Brain microvascular endothelial cell (primary cell): ENCODE data around the gene LAMA5.

Experiments
- DNase-seq: peaks from one replicate; pipeline ENCODE4 v3.0.0-alpha.2; 2020
- H3K27ac ChIP-seq: fragments of 250-450 bp; sonication (Bioruptor Pico); 2 replicates; pipeline ENCODE4 v1.5.1; 2020; ENCODE audit warnings: mild to moderate bottlenecking, moderate library complexity
- H3K27me3 ChIP-seq: fragments of 250-450 bp; sonication (Bioruptor Pico); replicated peaks from 2 replicates; pipeline ENCODE4 v1.5.1; 2020; ENCODE audit warnings: mild to moderate bottlenecking
- H3K36me3 ChIP-seq: fragments of 250-450 bp; sonication (Bioruptor Pico); replicated peaks from 2 replicates; pipeline ENCODE4 v1.5.1; 2020; ENCODE audit warnings: mild to moderate bottlenecking
- H3K4me3 ChIP-seq: 2 replicates; pipeline ENCODE4 v1.5.1; 2011; ENCODE audit warnings: low read depth, mild to moderate bottlenecking, control low read depth, low read length, moderate library complexity
- in situ Hi-C: cut with HindIII; loops from 2 replicates; pipeline ENCODE4 v1.10.0; 2017; ENCODE audit warnings: low sequenced_read_pairs, low pct_ligation_motif_present
- TF ChIP-seq, protein P1 (sequence below): IDR thresholded peaks from 2 replicates; pipeline ENCODE4 v1.5.1; 2011; ENCODE audit warnings: low read depth, mild to moderate bottlenecking, moderate library complexity, low read length, control low read depth, inconsistent platforms; ENCODE audit errors: missing control alignments

LAMA5 gene

GRCh38 chr20:62298577-62299249 is 68.4 kb downstream of the LAMA5 start:
- in situ Hi-C loops, result loop anchor here (25.0 kb wide), 1 partner anchor 89 kb away; the partner anchor contains the start of gene RPS21
- H3K4me3 ChIP-seq, result no peak overlapping the region
- H3K27me3 ChIP-seq, result no peaks in the 10 kb centered on the region
- TF ChIP-seq, protein P1, sequence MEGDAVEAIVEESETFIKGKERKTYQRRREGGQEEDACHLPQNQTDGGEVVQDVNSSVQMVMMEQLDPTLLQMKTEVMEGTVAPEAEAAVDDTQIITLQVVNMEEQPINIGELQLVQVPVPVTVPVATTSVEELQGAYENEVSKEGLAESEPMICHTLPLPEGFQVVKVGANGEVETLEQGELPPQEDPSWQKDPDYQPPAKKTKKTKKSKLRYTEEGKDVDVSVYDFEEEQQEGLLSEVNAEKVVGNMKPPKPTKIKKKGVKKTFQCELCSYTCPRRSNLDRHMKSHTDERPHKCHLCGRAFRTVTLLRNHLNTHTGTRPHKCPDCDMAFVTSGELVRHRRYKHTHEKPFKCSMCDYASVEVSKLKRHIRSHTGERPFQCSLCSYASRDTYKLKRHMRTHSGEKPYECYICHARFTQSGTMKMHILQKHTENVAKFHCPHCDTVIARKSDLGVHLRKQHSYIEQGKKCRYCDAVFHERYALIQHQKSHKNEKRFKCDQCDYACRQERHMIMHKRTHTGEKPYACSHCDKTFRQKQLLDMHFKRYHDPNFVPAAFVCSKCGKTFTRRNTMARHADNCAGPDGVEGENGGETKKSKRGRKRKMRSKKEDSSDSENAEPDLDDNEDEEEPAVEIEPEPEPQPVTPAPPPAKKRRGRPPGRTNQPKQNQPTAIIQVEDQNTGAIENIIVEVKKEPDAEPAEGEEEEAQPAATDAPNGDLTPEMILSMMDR, result no peak
- DNase-seq, result no peak
- H3K36me3 ChIP-seq, result peaks cover 17% of the 10 kb centered on the region
- no peak overlapping the region for H3K27ac ChIP-seq

DNA sequence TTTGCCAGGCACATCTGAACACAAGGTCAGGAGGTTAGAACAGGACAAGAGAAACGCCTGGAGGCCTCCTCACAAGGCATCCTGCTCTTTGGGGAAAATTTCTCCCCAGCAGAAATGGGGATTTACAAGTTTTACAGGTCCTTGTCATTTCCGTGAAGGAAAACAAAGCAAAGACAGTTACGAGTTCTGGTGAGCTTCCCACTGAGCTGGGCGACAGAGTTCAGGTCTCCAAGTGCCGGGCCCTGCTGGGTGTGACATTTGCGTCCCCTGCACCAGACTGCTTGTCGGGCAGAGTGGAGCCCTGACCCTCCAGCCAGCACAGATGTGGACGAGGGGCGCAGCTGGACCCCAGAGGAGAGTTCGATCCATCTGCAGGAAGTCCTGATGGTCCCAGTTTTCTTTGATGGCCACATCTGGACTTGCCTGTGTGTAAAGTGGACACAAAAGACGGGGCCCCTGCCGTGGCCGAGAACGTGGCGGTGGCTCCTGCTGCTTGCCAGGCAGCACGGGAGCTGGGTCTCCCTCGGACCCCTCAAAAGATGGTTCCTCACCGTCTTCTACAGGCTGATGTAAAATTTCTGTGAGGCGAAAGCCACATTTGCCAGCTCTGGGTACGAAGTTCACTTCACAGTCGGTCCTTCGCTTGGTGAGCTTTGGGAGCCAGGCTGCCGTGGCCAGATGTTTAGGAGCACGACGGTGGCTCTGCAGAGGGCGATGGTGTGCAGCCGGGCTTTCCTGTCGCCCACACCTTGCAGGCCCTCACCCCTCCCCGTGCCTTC is 69.5 kb downstream of the LAMA5 start:
- Histone ChIP-seq H3K36me3 (peaks cover 21% of the 10 kb centered on the region), H3K4me3 (no peak overlapping the region), H3K27me3 (no peaks in the 10 kb centered on the region), H3K27ac (no peak overlapping the region)
- in situ Hi-C loops, result loop anchor here (25.0 kb wide), 1 partner anchor 90 kb away; the partner anchor contains the start of gene RPS21
- no peak for DNase-seq
- TF ChIP-seq, protein P1, result no peak

DNA sequence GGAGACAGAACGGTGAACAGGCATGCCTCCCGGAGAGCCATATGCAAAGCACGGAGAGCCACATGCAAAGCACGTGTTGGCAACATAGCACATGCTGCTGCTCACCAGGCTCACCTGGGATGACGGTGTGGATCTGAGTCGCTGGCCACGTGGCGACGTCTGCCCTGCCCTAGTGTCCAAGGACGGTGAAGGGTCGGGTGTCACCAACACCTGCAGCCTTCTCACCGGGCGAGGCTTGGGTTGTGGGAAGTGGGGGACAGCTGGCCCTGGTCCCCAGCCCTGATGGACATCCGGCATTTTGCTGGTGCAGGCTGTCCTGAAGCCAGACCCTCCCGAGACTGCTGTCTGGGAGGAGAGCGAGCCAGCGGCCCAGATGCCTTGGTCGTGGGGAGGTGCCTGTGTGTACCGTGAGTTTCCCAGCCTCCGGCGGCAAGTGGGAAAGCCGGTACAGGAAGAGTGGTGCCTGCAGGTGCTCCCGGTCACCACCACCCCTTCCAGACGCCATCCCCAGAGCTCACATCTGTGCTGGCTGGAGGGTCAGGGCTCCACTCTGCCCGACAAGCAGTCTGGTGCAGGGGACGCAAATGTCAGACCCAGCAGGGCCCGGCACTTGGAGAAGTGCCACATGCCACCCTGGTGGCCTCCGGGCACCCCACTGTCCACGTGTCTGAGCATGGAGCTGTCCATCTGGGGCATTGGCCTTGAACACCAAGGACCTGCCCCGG is 70.2 kb downstream of the LAMA5 start:
- H3K27ac ChIP-seq, result no peak overlapping the region
- TF ChIP-seq, protein P1, result no peak
- no peak overlapping the region for H3K4me3 ChIP-seq
- in situ Hi-C loops, result loop anchor here (25.0 kb wide), 1 partner anchor 90 kb away; the partner anchor contains the start of gene RPS21
- no peak for DNase-seq
- peaks cover 25% of the 10 kb centered on the region for H3K36me3 ChIP-seq
- H3K27me3 ChIP-seq, result no peaks in the 10 kb centered on the region

GRCh38 chr20:62294516-62294915 is 72.6 kb downstream of the LAMA5 start:
- Histone ChIP-seq H3K36me3 (peaks cover 30% of the 10 kb centered on the region), H3K27me3 (no peaks in the 10 kb centered on the region), H3K27ac (no peak overlapping the region), H3K4me3 (no peak overlapping the region)
- TF ChIP-seq, protein P1, result no peak
- in situ Hi-C loops, result loop anchor here (25.0 kb wide), 1 partner anchor 93 kb away; the partner anchor contains the start of gene RPS21
- no peak for DNase-seq

GRCh38 chr20:62293946-62294345 is 73.2 kb downstream of the LAMA5 start:
- Histone ChIP-seq H3K27me3 (no peaks in the 10 kb centered on the region), H3K4me3 (no peak overlapping the region), H3K36me3 (peaks cover 30% of the 10 kb centered on the region), H3K27ac (no peak overlapping the region)
- TF ChIP-seq, protein P1, result no peak
- no peak for DNase-seq
- in situ Hi-C loops, result loop anchor here (25.0 kb wide), 1 partner anchor 93 kb away; the partner anchor contains the start of gene RPS21
